ENCODE measurements around the gene MFN2.

GRCh38 chr1:12056331-12056841 lies 76.1 kb downstream of the MFN2 start:
- TF ChIP-seq ATF2 (IDR thresholded peaks at IDR 0.05; ENCODE audit: low read length) (no peak), CTCF (IDR thresholded peaks at IDR 0.05; ENCODE audit: control extremely low read depth in 1 of 3, insufficient read depth in 1 of 3, low read depth in 1 of 3, low read length in 3 of 3) (no peak), RAD21 (IDR thresholded peaks at IDR 0.05 in 1 of 2, conservative IDR thresholded peaks at IDR 0.05 in 1 of 2; ENCODE audit: low read depth in 2 of 2, low read length in 2 of 2) (no peak)

Data from H1 (cell line).